Measurements from ENCODE around the gene PRMT6.

PRMT6 gene

DNA sequence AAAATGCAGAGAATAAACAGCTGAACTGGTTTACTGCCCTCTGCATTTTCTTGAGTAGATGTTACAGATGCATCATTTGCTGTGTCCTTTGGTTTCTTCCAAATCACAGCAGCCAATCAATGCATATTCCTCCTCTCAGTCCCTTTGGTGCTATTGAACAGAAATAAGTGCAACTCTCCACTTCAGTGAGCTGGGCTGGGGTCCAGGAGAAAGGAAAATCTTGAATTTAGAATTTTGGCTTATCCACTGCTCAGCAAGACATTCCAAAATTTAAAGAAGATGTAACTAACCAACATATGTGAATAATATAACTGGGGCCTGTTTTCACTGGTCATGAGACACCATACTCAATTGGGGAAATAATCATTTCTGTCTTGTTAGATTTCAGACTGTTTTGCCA is 39.2 kb downstream of the PRMT6 start:
- DNase-seq, result no peak

DNA sequence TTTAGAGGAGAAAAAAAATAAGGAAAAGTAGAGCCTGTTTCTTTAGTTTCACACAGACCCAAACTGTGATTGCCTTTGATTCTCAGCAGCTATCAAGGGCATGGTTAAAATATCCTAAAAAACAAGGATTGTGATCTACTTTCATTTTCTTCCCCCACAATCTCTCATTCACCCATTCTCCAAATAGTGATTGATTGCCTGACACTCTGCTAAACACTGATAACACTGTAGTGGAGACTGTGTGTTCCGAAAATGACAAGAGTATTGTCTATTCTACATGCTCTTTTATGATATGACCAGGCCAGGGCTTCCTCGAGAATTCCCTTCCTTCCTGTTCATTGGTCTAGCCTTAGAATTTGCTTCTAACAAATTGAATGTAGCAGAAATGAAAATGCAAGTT is 40.2 kb downstream of the PRMT6 start:
- no peak for DNase-seq

DNA sequence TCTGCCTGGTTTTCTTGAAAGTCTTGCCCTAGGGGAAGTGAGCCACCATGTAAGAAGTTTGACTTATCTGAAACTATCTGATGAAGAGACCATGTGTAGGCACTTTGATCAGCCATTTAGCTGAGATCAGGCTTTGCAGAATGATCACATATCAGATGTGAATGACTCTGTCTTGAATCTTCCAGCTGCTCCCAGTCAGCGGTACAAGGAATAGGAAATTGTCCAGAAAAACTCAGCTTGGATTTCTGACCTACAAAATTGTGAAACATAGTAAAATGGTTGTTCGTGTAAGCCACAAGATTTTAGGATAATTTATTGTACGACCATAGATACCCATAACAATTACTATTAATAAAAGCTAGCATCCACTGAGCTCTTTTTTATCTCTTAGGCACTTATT is 42.5 kb downstream of the PRMT6 start:
- no peak for DNase-seq

DNA sequence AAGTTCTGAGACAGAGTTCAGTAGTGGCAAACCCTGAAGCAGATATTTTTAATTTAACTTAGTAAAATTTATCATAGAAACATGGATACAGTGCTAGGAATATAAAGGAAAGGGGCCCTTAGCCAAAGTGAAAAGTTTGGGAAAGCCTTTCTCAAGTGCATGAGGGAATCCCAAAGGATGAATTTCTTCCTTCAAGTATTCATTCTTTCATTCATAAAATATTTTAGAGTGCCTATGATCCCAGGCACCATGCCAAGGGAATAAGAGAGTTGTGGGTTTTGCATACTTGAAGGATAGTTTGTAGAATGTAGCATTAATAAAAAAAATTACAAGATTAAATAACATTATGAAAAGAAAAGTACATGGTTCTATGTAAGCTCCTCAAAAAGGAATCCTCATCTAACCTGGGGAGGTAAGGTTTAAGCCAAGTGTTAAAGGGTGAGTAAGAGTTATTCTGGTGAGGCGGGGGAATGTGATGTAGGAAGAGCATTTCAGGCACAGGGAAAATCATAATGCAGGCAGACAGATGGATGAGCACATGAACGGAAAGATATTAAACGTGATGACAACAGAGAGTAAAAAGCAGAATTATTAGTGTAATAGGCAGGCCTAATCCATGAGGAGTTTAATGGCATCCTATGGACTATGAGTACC is 44.0 kb downstream of the PRMT6 start:
- no peak for DNase-seq

DNA sequence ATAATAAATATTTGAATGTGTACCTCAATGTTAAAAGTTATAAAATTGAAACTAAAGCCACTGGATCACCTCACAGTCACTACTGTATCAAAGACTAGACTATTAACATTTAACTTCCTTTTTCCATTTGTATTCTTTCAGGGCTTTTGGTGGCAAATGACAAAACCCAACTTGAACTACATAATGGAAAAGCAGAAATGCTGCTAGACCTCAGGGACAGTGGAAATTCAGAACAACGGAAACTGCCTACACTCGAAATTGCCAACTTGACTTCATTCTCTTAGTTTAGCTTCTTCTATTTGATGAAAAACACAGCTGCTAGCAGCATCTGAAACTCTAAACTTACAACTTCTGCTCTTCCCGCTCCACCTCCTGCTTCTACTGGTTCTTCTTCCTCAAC is 49.4 kb downstream of the PRMT6 start:
- no peak for DNase-seq
